ENCODE results near the gene DNAJC6. TPM values are rescaled to one million over a fixed set of nuclear protein-coding genes. Genes with fewer than 3 reads are reported as not detected.

Gene DNAJC6
- polyA plus RNA-seq, 1 donor (not counting 4 experiments of a cell fraction or from before 2014, with no cell fraction given) = 7.7 TPM

DNA sequence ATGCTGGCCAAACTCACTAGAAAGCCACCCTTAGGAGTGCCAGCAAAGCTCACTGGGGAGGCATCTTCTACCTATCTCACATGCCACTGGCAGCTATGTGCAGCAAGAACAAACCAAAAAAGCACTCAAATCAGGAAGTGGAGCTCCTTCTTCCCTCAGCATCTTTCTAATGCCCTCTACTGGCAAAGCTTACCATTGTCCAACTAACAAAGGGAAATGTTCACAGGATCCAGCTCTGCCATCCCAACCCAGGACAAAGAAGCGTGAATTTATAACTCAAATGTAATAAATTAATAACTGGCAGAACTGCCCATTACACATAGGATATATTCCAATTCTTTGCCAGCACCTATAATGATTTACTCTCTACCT, 150.0 kb downstream of the DNAJC6 start:
- Histone ChIP-seq H3K4me1 (ENCODE audit: control insufficient read depth, extremely low read depth, insufficient read depth, low read length) (peaks cover 4% of the 10 kb centered on the region), H3K4me2 (ENCODE audit: control insufficient read depth, extremely low read depth, insufficient read depth, low read depth, low read length) (no peak overlapping the region), H4K20me1 (ENCODE audit: control insufficient read depth, extremely low read depth, insufficient read depth, low read length) (no peaks in the 10 kb centered on the region), H3K79me2 (ENCODE audit: control insufficient read depth, insufficient read depth, low read length) (no peaks in the 10 kb centered on the region), H3K4me3 (ENCODE audit: control insufficient read depth in 2 of 3, extremely low read depth in 1 of 3, insufficient read depth in 2 of 3, low read depth in 1 of 3, low read length in 3 of 3) (no peak overlapping the region), H3K9ac (ENCODE audit: control insufficient read depth, extremely low read depth, insufficient read depth, low read length) (no peak overlapping the region), H3K27me3 (ENCODE audit: control insufficient read depth, extremely low read depth, insufficient read depth, low read length) (no peaks in the 10 kb centered on the region), H3K9me1 (ENCODE audit: control insufficient read depth, extremely low read depth, insufficient read depth, low read length) (no peaks in the 10 kb centered on the region), H3K27ac (ENCODE audit: control insufficient read depth, insufficient read depth, low read length) (no peak overlapping the region), H3K9me3 (ENCODE audit: control insufficient read depth, low read depth, low read length) (no peaks in the 10 kb centered on the region), H2AFZ (ENCODE audit: control insufficient read depth, low read length) (no peak overlapping the region), H3K36me3 (ENCODE audit: control insufficient read depth in 2 of 2, extremely low read depth in 1 of 2, insufficient read depth in 2 of 2, low read length in 2 of 2) (no peaks in the 10 kb centered on the region)
- no peak for DNase-seq (ENCODE audit: low read depth, low spot score)
- FAIRE-seq = peak; percentile 51
- dilution Hi-C loops (cut with MboI; ENCODE audit: extremely low pct_ligation_motif_present, low sequenced_read_pairs) = no loop called here
- no peak for TF ChIP-seq EZH2 (IDR thresholded peaks at IDR 0.05; ENCODE audit: low read length)
- TF ChIP-seq, protein P1, sequence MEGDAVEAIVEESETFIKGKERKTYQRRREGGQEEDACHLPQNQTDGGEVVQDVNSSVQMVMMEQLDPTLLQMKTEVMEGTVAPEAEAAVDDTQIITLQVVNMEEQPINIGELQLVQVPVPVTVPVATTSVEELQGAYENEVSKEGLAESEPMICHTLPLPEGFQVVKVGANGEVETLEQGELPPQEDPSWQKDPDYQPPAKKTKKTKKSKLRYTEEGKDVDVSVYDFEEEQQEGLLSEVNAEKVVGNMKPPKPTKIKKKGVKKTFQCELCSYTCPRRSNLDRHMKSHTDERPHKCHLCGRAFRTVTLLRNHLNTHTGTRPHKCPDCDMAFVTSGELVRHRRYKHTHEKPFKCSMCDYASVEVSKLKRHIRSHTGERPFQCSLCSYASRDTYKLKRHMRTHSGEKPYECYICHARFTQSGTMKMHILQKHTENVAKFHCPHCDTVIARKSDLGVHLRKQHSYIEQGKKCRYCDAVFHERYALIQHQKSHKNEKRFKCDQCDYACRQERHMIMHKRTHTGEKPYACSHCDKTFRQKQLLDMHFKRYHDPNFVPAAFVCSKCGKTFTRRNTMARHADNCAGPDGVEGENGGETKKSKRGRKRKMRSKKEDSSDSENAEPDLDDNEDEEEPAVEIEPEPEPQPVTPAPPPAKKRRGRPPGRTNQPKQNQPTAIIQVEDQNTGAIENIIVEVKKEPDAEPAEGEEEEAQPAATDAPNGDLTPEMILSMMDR (optimal IDR thresholded peaks at IDR 0.05 in 1 of 3, IDR thresholded peaks at IDR 0.05 in 1 of 3, conservative IDR thresholded peaks at IDR 0.05 in 1 of 3; ENCODE audit: extremely low read depth in 1 of 3, insufficient read depth in 2 of 3, low read length in 3 of 3) = peak; percentile 62 to 77 (median 63)

Small RNAs within 50 kb of the gene (small RNA-seq; reads per million reads assigned to genes)
- gene COX6CP13 (ENCODE audit: insufficient read length in 3 of 3, low read depth in 3 of 3, low replicate concordance in 1 of 3) = 0 reads per million in 3 experiments
- 0 to 0.20 (median 0) reads per million in 3 experiments for gene RNU2-15P (ENCODE audit: insufficient read length in 3 of 3, low read depth in 3 of 3, low replicate concordance in 1 of 3)

Other genes with a start within 250 kb of the DNAJC6 start
- 70.8 to 90.0 TPM (median 77.8 TPM) in 3 replicates for gene AK4, start 161.3 kb upstream of the DNAJC6 start, polyA plus RNA-seq
- gene LEPR, start 111.1 kb downstream of the DNAJC6 start, polyA plus RNA-seq = 2.8 to 6.5 TPM (median 5.5 TPM) in 3 replicates
- 54.7 to 83.1 TPM (median 82.5 TPM) in 3 replicates for gene LEPROT, start 111.1 kb downstream of the DNAJC6 start, polyA plus RNA-seq

All from keratinocyte (primary cell).